ENCODE measurements around the gene C22orf39.

DNA sequence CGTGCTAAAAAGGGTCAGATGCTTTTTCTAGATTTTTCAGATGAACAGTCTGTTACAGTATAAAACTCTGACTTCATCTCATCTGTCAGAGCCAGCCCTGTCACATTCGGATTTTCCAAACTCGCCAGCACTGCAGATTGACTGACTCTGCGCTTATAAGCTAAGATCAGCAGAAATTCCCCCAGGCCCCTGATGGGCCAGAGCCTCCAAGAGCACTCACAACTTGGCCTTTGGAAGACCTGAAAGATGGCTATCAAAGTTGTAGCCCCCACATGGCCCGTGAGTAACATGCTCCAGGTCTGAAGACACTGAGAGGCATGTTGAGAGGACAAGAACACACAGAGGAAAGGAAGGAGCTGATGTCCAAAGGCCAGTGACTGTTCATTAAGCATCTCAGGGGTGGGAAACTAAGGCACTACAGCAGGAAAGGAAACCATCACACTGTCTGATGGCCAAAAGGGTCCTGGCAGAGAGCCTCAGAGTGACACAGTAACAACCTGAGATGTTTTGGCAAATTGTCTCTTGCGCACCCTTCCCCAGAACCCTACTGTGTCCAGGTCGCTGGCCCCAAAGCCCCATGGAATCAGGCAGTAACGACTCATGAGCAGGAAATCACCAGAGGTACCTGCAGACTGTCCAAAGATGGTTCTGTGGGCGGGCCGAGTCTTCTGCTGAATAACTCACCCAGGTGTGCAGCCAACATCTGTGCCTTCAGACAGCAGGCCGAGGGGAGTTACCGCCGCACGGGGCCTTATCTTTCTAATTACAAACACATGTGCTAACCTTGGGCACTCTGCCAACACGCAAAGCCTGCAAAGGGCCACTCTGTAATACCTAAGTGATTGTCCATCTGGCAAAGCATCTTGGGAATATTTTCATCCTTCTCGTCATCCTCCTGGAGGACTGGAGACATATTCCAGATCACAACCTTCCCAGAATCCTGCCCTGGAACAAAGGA lies 39.6 kb downstream of the C22orf39 start:
- TF ChIP-seq FOXM1 (IDR thresholded peaks at IDR 0.05; ENCODE audit: borderline replicate concordance, low read depth) (no peak), TAF1 (IDR thresholded peaks at IDR 0.05; ENCODE audit: low read depth) (no peak), CREB1 (IDR thresholded peaks at IDR 0.05; ENCODE audit: low read depth) (no peak), EP300 (IDR thresholded peaks at IDR 0.05; ENCODE audit: borderline replicate concordance) (no peak), CEBPB (IDR thresholded peaks at IDR 0.05) (no peak), NFIC (IDR thresholded peaks at IDR 0.05) (no peak), RAD21 (IDR thresholded peaks at IDR 0.05; ENCODE audit: low read depth) (no peak), EGR1 (IDR thresholded peaks at IDR 0.05) (no peak), ZBTB7A (IDR thresholded peaks at IDR 0.05; ENCODE audit: low read depth) (no peak), TEAD4 (IDR thresholded peaks at IDR 0.05) (no peak), YY1 (IDR thresholded peaks at IDR 0.05; ENCODE audit: low read depth) (no peak)
- TF ChIP-seq, protein P1, sequence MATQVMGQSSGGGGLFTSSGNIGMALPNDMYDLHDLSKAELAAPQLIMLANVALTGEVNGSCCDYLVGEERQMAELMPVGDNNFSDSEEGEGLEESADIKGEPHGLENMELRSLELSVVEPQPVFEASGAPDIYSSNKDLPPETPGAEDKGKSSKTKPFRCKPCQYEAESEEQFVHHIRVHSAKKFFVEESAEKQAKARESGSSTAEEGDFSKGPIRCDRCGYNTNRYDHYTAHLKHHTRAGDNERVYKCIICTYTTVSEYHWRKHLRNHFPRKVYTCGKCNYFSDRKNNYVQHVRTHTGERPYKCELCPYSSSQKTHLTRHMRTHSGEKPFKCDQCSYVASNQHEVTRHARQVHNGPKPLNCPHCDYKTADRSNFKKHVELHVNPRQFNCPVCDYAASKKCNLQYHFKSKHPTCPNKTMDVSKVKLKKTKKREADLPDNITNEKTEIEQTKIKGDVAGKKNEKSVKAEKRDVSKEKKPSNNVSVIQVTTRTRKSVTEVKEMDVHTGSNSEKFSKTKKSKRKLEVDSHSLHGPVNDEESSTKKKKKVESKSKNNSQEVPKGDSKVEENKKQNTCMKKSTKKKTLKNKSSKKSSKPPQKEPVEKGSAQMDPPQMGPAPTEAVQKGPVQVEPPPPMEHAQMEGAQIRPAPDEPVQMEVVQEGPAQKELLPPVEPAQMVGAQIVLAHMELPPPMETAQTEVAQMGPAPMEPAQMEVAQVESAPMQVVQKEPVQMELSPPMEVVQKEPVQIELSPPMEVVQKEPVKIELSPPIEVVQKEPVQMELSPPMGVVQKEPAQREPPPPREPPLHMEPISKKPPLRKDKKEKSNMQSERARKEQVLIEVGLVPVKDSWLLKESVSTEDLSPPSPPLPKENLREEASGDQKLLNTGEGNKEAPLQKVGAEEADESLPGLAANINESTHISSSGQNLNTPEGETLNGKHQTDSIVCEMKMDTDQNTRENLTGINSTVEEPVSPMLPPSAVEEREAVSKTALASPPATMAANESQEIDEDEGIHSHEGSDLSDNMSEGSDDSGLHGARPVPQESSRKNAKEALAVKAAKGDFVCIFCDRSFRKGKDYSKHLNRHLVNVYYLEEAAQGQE (IDR thresholded peaks at IDR 0.05; ENCODE audit: low read depth): no peak
- TF ChIP-seq, protein P2, sequence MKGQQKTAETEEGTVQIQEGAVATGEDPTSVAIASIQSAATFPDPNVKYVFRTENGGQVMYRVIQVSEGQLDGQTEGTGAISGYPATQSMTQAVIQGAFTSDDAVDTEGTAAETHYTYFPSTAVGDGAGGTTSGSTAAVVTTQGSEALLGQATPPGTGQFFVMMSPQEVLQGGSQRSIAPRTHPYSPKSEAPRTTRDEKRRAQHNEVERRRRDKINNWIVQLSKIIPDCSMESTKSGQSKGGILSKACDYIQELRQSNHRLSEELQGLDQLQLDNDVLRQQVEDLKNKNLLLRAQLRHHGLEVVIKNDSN (IDR thresholded peaks at IDR 0.05): no peak

Measured in Ishikawa (cell line).